Measurements from ENCODE around the gene GLG1. TPM values are rescaled to one million over a fixed set of nuclear protein-coding genes. Genes with fewer than 3 reads are reported as not detected.

The GLG1 gene
- total RNA-seq, 1 experiment from 2014 or later, result 65.2 TPM

DNA sequence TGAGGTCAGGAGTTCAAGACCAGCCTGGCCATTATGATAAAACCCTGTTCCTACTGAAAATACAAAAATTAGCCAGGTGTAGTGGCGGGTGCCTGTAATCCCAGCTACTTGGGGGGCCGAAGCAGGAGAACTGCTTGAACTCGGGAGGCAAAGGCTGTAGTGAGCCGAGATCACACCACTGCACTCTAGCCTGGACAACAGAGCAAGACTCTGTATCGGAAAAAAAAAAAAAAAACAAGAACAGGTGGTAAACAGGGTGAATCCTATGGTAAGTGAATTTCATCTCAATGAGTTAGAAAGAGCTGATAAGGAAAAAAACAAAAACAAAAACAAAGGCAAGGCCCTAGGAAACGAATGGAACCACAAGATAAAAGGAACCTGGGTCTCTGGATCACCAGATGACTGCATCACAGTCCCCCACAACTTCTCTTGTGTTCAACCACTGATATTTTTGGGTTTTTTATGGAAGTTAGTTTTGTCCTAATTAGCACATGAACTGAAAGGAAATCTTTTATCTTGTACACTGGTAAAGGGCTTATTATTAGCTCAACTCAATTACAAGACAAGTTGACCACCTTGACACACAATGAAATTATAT, 21.0 kb downstream of the GLG1 start:
- H3K9me2 ChIP-seq (replicated peaks; ENCODE audit: insufficient read depth, low read length), result no peaks in the 10 kb centered on the region
- no peaks in the 10 kb centered on the region for H3K36me3 ChIP-seq (ENCODE audit: insufficient read depth, low read length)
- peaks cover 6% of the 10 kb centered on the region for H3K4me1 ChIP-seq (ENCODE audit: low read length)
- no peak overlapping the region for H3K4me3 ChIP-seq (ENCODE audit: low read length)
- no peak for DNase-seq
- no peaks in the 10 kb centered on the region for H4K20me1 ChIP-seq (ENCODE audit: insufficient read depth, low read depth, low read length)
- peaks cover 96% of the 10 kb centered on the region for H3K79me2 ChIP-seq (ENCODE audit: low read length)
- H3K27ac ChIP-seq (ENCODE audit: low read length), result no peak overlapping the region
- no peaks in the 10 kb centered on the region for H3K9me3 ChIP-seq (ENCODE audit: low read length)
- no peak overlapping the region for H3K9ac ChIP-seq (ENCODE audit: low read length)
- H3K4me2 ChIP-seq (ENCODE audit: low read depth, low read length, poor library complexity, severe bottlenecking), result no peak overlapping the region
- no peaks in the 10 kb centered on the region for H3K27me3 ChIP-seq (ENCODE audit: low read length)
- no peak overlapping the region for H2AFZ ChIP-seq (ENCODE audit: low read length)

DNA sequence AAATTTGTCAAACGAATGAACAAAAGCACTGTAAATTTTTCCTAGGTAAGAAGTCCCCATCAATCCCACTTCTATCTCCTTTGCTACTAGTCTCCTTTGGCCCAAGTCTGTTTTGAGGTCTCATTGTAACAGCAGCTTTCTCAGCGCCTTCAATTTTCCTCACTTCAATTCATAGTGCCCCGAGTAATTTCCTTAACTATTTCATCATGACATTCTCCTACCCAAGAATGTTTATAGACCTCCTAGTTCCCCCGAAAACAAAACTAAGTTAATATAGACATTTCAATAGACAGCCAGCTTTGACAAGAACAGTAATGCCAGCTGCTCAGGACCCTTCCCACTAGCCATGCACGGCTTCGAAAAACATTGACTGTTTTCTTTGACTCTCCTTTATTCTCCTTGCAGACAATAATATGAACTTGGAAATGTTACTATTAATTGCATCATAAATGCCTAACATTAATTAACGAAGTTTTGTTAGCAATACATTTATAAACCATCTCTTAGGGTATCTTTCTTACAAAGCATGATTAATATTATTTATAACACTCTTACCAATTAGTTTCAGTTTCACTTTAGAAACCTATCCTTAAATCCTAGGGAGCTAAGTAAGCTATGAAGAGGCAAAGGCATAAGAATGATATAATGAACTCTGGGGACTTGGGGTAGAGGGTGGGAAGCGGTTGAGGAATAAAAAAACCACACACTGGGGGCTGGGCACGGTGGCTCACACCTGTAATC, 22.8 kb downstream of the GLG1 start:
- Histone ChIP-seq H3K9me2 (replicated peaks; ENCODE audit: insufficient read depth, low read length) (no peaks in the 10 kb centered on the region), H3K4me2 (ENCODE audit: low read depth, low read length, poor library complexity, severe bottlenecking) (no peak overlapping the region), H3K27me3 (ENCODE audit: low read length) (no peaks in the 10 kb centered on the region), H3K4me1 (ENCODE audit: low read length) (no peaks in the 10 kb centered on the region; the same call in 1 of the 2 replicates), H3K36me3 (ENCODE audit: insufficient read depth, low read length) (no peaks in the 10 kb centered on the region), H3K79me2 (ENCODE audit: low read length) (peaks cover 99% of the 10 kb centered on the region), H4K20me1 (ENCODE audit: insufficient read depth, low read depth, low read length) (no peaks in the 10 kb centered on the region), H3K9me3 (ENCODE audit: low read length) (no peaks in the 10 kb centered on the region), H3K4me3 (ENCODE audit: low read length) (no peak overlapping the region), H3K27ac (ENCODE audit: low read length) (no peak overlapping the region; the same call in 1 of the 2 replicates), H2AFZ (ENCODE audit: low read length) (no peak overlapping the region), H3K9ac (ENCODE audit: low read length) (no peak overlapping the region)
- no peak for DNase-seq

DNA sequence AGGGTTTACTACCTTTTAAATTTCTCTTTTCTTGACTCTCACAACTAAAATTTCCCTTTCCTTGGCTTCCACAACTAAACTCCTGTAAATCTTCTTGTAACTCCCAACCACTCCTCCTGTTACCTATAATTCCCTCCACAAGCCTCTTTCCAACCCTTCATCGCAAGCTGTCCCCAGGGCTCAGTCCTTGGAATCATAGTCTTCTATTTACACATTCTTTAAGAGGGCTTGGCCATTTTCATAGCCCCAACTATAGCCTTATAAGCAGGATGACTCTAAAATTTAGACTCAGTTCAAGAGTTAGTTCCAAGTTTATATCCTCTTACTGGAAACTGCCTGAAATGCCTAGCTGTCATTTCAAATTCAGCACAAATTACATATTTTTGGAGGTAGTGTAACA, 23.9 kb downstream of the GLG1 start:
- Histone ChIP-seq H3K9ac (ENCODE audit: low read length) (no peak overlapping the region), H3K27me3 (ENCODE audit: low read length) (no peaks in the 10 kb centered on the region), H3K4me1 (ENCODE audit: low read length) (no peaks in the 10 kb centered on the region; the same call in 1 of the 2 replicates), H3K36me3 (ENCODE audit: insufficient read depth, low read length) (no peaks in the 10 kb centered on the region), H3K9me2 (replicated peaks; ENCODE audit: insufficient read depth, low read length) (no peaks in the 10 kb centered on the region), H3K4me3 (ENCODE audit: low read length) (no peak overlapping the region), H3K4me2 (ENCODE audit: low read depth, low read length, poor library complexity, severe bottlenecking) (no peak overlapping the region), H2AFZ (ENCODE audit: low read length) (no peak overlapping the region), H3K9me3 (ENCODE audit: low read length) (no peaks in the 10 kb centered on the region), H3K27ac (ENCODE audit: low read length) (no peak overlapping the region), H4K20me1 (ENCODE audit: insufficient read depth, low read depth, low read length) (no peaks in the 10 kb centered on the region), H3K79me2 (ENCODE audit: low read length) (peaks cover 99% of the 10 kb centered on the region)
- DNase-seq, result no peak

DNA sequence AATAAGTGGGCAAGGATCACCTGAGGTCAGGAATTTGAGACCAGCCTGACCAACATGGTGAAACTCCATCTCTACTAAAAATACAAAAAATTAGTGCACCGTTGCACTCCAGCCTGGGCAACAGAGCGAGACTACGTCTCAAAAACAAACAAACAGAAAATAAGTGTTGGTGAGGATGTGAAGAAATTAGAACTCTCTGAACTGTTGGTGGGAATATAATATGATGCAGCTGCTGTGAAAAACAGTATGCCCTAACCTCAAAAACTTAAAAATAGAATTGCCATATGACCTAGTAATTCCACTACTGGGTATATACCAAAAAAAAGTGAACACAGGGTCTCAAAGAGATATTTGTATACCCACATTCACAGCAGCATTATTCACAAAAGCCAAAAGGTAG, 26.1 kb downstream of the GLG1 start:
- Histone ChIP-seq H3K9me2 (replicated peaks; ENCODE audit: insufficient read depth, low read length) (no peaks in the 10 kb centered on the region), H3K36me3 (ENCODE audit: insufficient read depth, low read length) (no peaks in the 10 kb centered on the region), H3K4me2 (ENCODE audit: low read depth, low read length, poor library complexity, severe bottlenecking) (no peak overlapping the region), H3K4me3 (ENCODE audit: low read length) (no peak overlapping the region), H3K27me3 (ENCODE audit: low read length) (no peaks in the 10 kb centered on the region), H3K4me1 (ENCODE audit: low read length) (no peaks in the 10 kb centered on the region; the same call in 1 of the 2 replicates), H3K9me3 (ENCODE audit: low read length) (no peaks in the 10 kb centered on the region), H3K79me2 (ENCODE audit: low read length) (peaks cover 99% of the 10 kb centered on the region), H3K9ac (ENCODE audit: low read length) (no peak overlapping the region), H2AFZ (ENCODE audit: low read length) (no peak overlapping the region), H4K20me1 (ENCODE audit: insufficient read depth, low read depth, low read length) (no peaks in the 10 kb centered on the region), H3K27ac (ENCODE audit: low read length) (no peak overlapping the region)
- no peak for DNase-seq

DNA sequence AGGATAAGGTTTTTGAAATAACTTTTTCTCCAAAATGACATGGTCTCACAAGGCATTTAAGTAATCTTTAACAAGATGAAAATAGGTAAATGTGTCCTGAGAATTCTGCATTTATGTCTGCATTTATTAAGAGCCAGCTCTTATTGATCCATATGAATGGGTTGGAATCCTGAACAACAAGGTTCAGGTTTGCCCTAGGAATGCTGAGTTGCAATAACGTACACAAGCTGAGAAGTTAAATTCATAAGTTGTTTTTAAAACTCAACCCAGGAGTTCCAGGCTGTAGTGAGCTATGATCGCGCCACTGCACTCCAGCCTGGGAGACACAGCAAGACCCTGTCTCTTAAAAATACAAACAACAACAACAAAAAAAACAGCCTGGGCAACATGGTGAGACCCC, 28.1 kb downstream of the GLG1 start:
- H3K36me3 ChIP-seq (ENCODE audit: insufficient read depth, low read length), result no peaks in the 10 kb centered on the region
- H4K20me1 ChIP-seq (ENCODE audit: insufficient read depth, low read depth, low read length), result no peaks in the 10 kb centered on the region
- no peaks in the 10 kb centered on the region for H3K9me3 ChIP-seq (ENCODE audit: low read length)
- H3K4me2 ChIP-seq (ENCODE audit: low read depth, low read length, poor library complexity, severe bottlenecking), result no peak overlapping the region
- no peak overlapping the region for H3K4me3 ChIP-seq (ENCODE audit: low read length)
- H3K79me2 ChIP-seq (ENCODE audit: low read length), result peaks cover 98% of the 10 kb centered on the region
- no peak overlapping the region for H3K9ac ChIP-seq (ENCODE audit: low read length)
- H2AFZ ChIP-seq (ENCODE audit: low read length), result no peak overlapping the region
- DNase-seq, result no peak
- H3K27me3 ChIP-seq (ENCODE audit: low read length), result no peaks in the 10 kb centered on the region
- no peak overlapping the region for H3K27ac ChIP-seq (ENCODE audit: low read length)
- H3K4me1 ChIP-seq (ENCODE audit: low read length), result peaks cover 3% of the 10 kb centered on the region
- H3K9me2 ChIP-seq (replicated peaks; ENCODE audit: insufficient read depth, low read length), result no peaks in the 10 kb centered on the region

DNA sequence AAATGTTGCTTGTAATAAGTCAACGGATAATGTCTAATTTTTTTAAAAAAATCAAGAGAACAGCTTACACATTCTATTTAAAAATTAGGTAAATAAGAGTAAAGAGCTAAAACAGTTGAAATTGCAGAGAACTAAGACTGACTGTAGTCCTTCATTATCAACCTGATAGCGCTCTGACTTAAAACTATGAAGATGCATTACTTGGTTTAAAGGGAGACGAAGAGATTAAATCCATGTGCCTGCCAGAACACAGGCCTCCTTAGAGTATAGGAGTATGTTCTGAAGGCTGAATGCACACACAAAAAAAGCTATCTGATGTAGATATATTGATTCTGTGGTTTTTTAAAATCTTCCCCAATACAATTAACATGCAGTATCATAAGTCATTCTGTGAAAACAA, 28.5 kb downstream of the GLG1 start:
- no peak overlapping the region for H3K9ac ChIP-seq (ENCODE audit: low read length)
- no peak overlapping the region for H3K4me3 ChIP-seq (ENCODE audit: low read length)
- H3K9me2 ChIP-seq (replicated peaks; ENCODE audit: insufficient read depth, low read length), result no peaks in the 10 kb centered on the region
- no peaks in the 10 kb centered on the region for H3K9me3 ChIP-seq (ENCODE audit: low read length)
- no peaks in the 10 kb centered on the region for H3K36me3 ChIP-seq (ENCODE audit: insufficient read depth, low read length)
- H2AFZ ChIP-seq (ENCODE audit: low read length), result no peak overlapping the region
- peaks cover 7% of the 10 kb centered on the region for H3K4me1 ChIP-seq (ENCODE audit: low read length)
- no peaks in the 10 kb centered on the region for H3K27me3 ChIP-seq (ENCODE audit: low read length)
- no peak for DNase-seq
- no peaks in the 10 kb centered on the region for H4K20me1 ChIP-seq (ENCODE audit: insufficient read depth, low read depth, low read length)
- H3K4me2 ChIP-seq (ENCODE audit: low read depth, low read length, poor library complexity, severe bottlenecking), result no peak overlapping the region
- peaks cover 98% of the 10 kb centered on the region for H3K79me2 ChIP-seq (ENCODE audit: low read length)
- no peak overlapping the region for H3K27ac ChIP-seq (ENCODE audit: low read length)

DNA sequence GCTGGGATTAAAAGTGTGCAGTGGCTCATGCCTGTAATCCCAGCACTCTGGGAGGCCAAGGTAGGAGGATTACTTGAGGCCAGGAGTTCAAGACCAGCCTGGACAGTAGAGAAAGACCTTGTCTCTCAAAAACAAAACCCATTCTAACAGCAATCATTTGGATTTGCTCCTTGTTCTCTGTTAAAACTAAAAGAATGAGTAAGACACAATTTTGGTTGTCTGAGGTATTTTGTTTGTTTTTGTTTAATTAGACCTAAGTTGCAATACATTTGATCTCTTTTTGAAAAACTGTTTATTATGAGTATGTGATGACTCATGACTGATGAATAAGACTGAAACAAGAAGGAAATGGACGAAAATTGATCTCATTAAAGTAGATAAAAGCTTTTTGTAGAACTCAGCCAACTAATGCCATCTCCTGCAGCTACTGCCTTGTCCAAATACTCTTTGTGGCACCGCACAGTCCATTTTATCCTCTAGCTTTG, 29.0 kb downstream of the GLG1 start:
- H4K20me1 ChIP-seq (ENCODE audit: insufficient read depth, low read depth, low read length), result no peaks in the 10 kb centered on the region

DNA sequence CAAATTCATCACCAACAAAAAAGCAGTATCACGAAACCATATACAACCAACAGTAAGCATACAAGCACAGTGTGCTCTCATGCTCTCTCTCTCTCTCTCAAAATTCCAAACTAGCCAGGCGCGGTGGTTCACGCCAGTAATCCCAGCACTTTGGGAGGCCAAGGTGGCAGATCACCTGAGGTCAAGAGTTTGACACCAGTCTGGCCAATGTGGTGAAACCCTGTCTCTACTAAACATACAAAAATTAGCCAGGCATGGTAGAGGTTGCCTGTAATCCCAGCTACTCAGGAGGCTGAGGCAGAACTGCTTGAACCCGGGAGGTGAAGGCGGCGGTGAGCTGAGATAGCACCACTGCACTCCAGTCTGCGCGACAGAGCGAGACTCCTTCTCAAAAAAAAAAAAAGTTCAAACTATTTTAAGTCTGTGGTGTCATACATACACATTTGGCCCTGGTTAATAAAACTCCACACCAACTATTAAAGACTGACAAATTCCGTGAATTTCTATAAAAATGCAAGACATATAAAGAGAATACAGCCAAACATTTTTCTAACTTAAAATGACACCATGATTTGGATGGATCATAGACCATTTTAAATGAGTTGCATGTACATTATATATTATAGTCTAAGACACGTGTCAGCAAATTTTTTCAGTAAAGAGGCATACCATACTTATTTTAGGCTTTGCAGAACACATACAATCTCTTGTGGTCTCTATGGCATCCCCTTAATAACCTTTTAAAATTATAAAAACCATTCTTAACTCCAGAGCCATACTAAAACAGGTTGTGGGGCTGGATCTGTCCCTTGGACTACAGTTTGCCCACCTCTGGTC, 30.9 kb downstream of the GLG1 start:
- H3K9me3 ChIP-seq (ENCODE audit: low read length), result no peaks in the 10 kb centered on the region
- no peak for DNase-seq
- no peaks in the 10 kb centered on the region for H4K20me1 ChIP-seq (ENCODE audit: insufficient read depth, low read depth, low read length)
- no peak overlapping the region for H3K27ac ChIP-seq (ENCODE audit: low read length)
- H3K9me2 ChIP-seq (replicated peaks; ENCODE audit: insufficient read depth, low read length), result no peaks in the 10 kb centered on the region
- peaks cover 99% of the 10 kb centered on the region for H3K79me2 ChIP-seq (ENCODE audit: low read length)
- no peak overlapping the region for H3K4me2 ChIP-seq (ENCODE audit: low read depth, low read length, poor library complexity, severe bottlenecking)
- no peak overlapping the region for H2AFZ ChIP-seq (ENCODE audit: low read length)
- no peak overlapping the region for H3K4me3 ChIP-seq (ENCODE audit: low read length)
- no peaks in the 10 kb centered on the region for H3K36me3 ChIP-seq (ENCODE audit: insufficient read depth, low read length)
- H3K9ac ChIP-seq (ENCODE audit: low read length), result no peak overlapping the region
- peaks cover 14% of the 10 kb centered on the region for H3K4me1 ChIP-seq (ENCODE audit: low read length)
- no peaks in the 10 kb centered on the region for H3K27me3 ChIP-seq (ENCODE audit: low read length)

More for the DNA sequence above, 29.0 kb downstream of the GLG1 start:
- H3K9me3 ChIP-seq (ENCODE audit: low read length), result no peaks in the 10 kb centered on the region
- no peaks in the 10 kb centered on the region for H3K27me3 ChIP-seq (ENCODE audit: low read length)
- H3K27ac ChIP-seq (ENCODE audit: low read length), result no peak overlapping the region
- DNase-seq, result no peak
- no peak overlapping the region for H3K4me3 ChIP-seq (ENCODE audit: low read length)
- peaks cover 12% of the 10 kb centered on the region for H3K4me1 ChIP-seq (ENCODE audit: low read length)
- H3K79me2 ChIP-seq (ENCODE audit: low read length), result peaks cover 98% of the 10 kb centered on the region
- no peaks in the 10 kb centered on the region for H3K36me3 ChIP-seq (ENCODE audit: insufficient read depth, low read length)
- H2AFZ ChIP-seq (ENCODE audit: low read length), result no peak overlapping the region
- H3K9ac ChIP-seq (ENCODE audit: low read length), result no peak overlapping the region
- H3K9me2 ChIP-seq (replicated peaks; ENCODE audit: insufficient read depth, low read length), result no peaks in the 10 kb centered on the region
- no peak overlapping the region for H3K4me2 ChIP-seq (ENCODE audit: low read depth, low read length, poor library complexity, severe bottlenecking)
